Measurements from ENCODE around the gene MKI67.
"Not testable (repeated sequence)": the region's sequence is repeated elsewhere in the genome, so short reads cannot be mapped to it uniquely, and the experiment has no call there.

The MKI67 gene

GRCh38 chr10:128138429-128138828, 12.2 kb upstream of the MKI67 start:
- H3K36me3 Mint-ChIP-seq, H3K4me3 Mint-ChIP-seq, H3K9me3 Mint-ChIP-seq, H3K4me1 Mint-ChIP-seq, DNase-seq, H3K27ac Mint-ChIP-seq: not testable (repeated sequence)
- peaks cover 24% of the 10 kb centered on the region for H3K27me3 Mint-ChIP-seq
- CTCF ChIA-PET = interaction anchor here (1.3 kb wide), 1 partner anchor 60 kb away, joined by 3 read pairs; no protein-coding TSS in a partner anchor

GRCh38 chr10:128137877-128138276, 11.7 kb upstream of the MKI67 start:
- Mint-ChIP-seq H3K9me3 (no peaks in the 10 kb centered on the region), H3K4me3 (no peak overlapping the region), H3K27ac (no peak overlapping the region), H3K4me1 (peaks cover 5% of the 10 kb centered on the region), H3K36me3 (no peaks in the 10 kb centered on the region), H3K27me3 (peaks cover 24% of the 10 kb centered on the region)
- no peak for DNase-seq
- CTCF ChIA-PET = interaction anchor here (0.8 to 1.3 kb wide), 2 partner anchors 13 to 60 kb away, joined by 3 to 4 read pairs; no protein-coding TSS in a partner anchor

DNA sequence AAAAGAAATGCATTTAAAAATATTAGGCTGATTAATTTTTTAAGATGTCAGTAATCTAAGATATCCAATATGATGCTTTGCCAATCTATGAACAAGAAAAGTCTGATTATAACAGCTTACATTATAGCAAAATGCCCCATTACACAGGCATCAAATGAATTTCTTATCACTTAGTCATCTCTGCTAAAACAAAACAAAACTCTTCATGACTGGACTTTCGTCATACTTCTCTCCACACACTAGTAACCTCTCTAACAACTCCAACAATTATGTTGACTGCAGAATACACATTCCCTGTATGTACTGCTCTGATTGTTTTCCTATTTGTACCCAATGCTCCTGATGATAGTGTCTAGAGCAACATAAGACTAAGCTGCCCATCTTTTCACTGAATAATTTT, 3.8 kb upstream of the MKI67 start:
- no peak overlapping the region for H3K4me3 Mint-ChIP-seq
- peaks cover 13% of the 10 kb centered on the region for H3K4me1 Mint-ChIP-seq
- peaks cover 36% of the 10 kb centered on the region for H3K27me3 Mint-ChIP-seq
- CTCF ChIA-PET = interaction anchor here (0.8 kb wide), 1 partner anchor 94 kb away, joined by 3 read pairs; no protein-coding TSS in a partner anchor
- no peak overlapping the region for H3K27ac Mint-ChIP-seq
- peaks cover 6% of the 10 kb centered on the region for H3K36me3 Mint-ChIP-seq
- H3K9me3 Mint-ChIP-seq = no peaks in the 10 kb centered on the region
- no peak for DNase-seq

DNA sequence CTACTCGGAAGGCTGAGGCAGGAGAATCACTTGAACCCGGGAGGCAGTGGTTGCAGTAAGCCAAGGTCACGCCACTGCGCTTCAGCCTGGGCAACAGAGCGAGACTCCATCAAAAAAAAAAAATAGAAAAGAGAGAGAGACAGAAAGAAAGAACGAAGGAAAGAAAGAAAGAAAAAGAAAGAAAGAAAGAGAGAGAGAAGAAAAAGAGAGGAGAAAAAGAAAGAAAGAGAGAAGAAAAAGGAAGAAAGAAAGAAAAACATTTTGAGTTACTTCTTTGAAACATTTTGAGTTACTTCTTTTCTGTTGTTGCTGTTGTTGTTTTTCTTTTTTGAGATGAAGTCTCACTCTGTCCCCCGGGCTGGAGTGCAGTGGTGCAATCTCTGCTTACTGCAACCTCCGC, 2.4 kb upstream of the MKI67 start:
- peaks cover 27% of the 10 kb centered on the region for H3K4me1 Mint-ChIP-seq
- peaks cover 29% of the 10 kb centered on the region for H3K27me3 Mint-ChIP-seq
- H3K27ac Mint-ChIP-seq = no peak overlapping the region
- CTCF ChIA-PET = no interaction called here
- DNase-seq = no peak
- peaks cover 21% of the 10 kb centered on the region for H3K36me3 Mint-ChIP-seq
- no peaks in the 10 kb centered on the region for H3K9me3 Mint-ChIP-seq
- H3K4me3 Mint-ChIP-seq = no peak overlapping the region

DNA sequence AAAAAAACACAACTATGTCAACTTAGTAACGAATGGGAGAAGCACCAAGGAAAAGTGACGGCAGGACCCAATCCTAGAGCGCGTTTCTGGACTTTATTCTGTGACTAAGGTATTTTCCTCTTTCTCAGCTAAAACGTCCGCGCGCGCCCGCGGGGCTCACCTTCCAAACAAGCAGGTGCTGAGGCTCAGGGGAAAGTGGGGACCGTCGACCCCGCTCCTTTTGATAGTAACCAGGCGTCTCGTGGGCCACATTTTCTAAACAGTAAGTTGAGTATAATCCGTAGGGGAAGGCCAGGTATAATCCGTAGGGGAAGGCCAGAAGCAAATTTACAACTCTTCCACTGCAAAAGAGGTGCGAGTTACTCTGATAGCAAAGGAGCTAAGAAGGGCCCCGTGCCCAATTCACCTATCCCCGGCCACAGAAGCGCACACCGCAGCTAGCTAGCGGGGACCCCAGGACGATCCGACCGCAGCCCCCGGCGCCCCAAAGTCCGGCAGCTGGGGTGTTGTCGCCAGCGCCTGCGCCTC, 743 bp downstream of the MKI67 start:
- peaks cover 54% of the 10 kb centered on the region for H3K4me1 Mint-ChIP-seq

GRCh38 chr10:128124813-128125403, 1.3 kb downstream of the MKI67 start:
- CTCF ChIA-PET = interaction anchor here (1.2 to 1.9 kb wide), 3 partner anchors 14 to 25 kb away, joined by 3 to 5 read pairs (median 4); no protein-coding TSS in a partner anchor
- Mint-ChIP-seq H3K4me1 (peaks cover 59% of the 10 kb centered on the region), H3K4me3 (peak overlapping the region; percentile 97), H3K36me3 (peaks cover 47% of the 10 kb centered on the region), H3K27ac (peak overlapping the region; percentile 94), H3K9me3 (no peaks in the 10 kb centered on the region), H3K27me3 (peaks cover 15% of the 10 kb centered on the region)
- DNase-seq = no peak

More for the DNA sequence above, 743 bp downstream of the MKI67 start:
- no peaks in the 10 kb centered on the region for H3K9me3 Mint-ChIP-seq
- H3K27me3 Mint-ChIP-seq = peaks cover 15% of the 10 kb centered on the region
- H3K27ac Mint-ChIP-seq = peak overlapping the region; percentile 94
- CTCF ChIA-PET = interaction anchor here (0.8 to 1.2 kb wide), 2 partner anchors 24 to 29 kb away, joined by 3 to 4 read pairs; no protein-coding TSS in a partner anchor
- H3K4me3 Mint-ChIP-seq = peak overlapping the region; percentile 97
- peak; percentile 52 for DNase-seq
- H3K36me3 Mint-ChIP-seq = peaks cover 42% of the 10 kb centered on the region

DNA sequence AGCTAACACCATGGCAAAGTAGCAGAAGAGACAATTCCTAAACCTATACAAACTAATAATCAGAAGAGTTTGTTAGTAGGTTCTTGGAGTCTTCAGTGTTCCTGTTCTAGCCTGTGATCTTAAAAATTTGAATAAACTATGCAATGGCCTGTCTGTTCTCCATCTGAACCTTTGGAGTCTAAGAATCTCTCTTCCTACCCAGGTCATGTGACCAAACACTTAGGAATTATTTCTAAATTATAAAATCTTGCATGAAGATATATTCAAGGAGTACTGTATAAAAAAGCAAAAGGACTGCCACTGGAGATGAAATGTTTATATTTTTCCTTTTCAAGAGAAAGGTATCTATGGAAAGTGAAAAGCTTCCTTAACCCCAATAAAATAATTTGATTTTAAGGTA, 2.4 kb downstream of the MKI67 start:
- peaks cover 57% of the 10 kb centered on the region for H3K36me3 Mint-ChIP-seq
- peak overlapping the region; percentile 49 for H3K27ac Mint-ChIP-seq
- H3K9me3 Mint-ChIP-seq = no peaks in the 10 kb centered on the region
- peaks cover 69% of the 10 kb centered on the region for H3K4me1 Mint-ChIP-seq
- H3K27me3 Mint-ChIP-seq = peaks cover 11% of the 10 kb centered on the region
- CTCF ChIA-PET = interaction anchor here (1.2 to 1.9 kb wide), 4 partner anchors 13 to 32 kb away, joined by 3 to 5 read pairs (median 4); no protein-coding TSS in a partner anchor
- peak overlapping the region; percentile 97 for H3K4me3 Mint-ChIP-seq
- no peak for DNase-seq

DNA sequence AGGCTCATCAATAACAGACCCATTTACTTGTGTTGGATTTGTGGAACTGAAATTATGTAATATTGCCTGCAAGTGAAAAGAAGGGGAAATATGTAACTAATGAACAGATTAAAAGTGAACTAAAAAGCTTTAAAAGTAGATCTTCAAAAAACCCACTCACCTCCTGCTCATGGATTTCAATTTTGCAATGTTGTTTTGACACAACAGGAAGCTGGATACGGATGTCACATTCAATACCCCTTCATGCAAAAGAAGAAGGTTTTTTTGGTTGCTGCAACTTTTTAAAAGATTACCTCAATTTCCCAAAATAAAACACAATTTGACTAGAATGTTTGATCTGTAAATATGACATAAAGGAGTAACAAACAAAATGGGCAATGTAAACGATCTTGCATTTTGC, 3.3 kb downstream of the MKI67 start:
- no peaks in the 10 kb centered on the region for H3K9me3 Mint-ChIP-seq
- CTCF ChIA-PET = interaction anchor here (1.5 to 1.8 kb wide), 2 partner anchors 31 to 88 kb away, joined by 3 to 4 read pairs; no protein-coding TSS in a partner anchor
- peaks cover 62% of the 10 kb centered on the region for H3K36me3 Mint-ChIP-seq
- H3K4me1 Mint-ChIP-seq = peaks cover 73% of the 10 kb centered on the region
- H3K27me3 Mint-ChIP-seq = peaks cover 4% of the 10 kb centered on the region
- H3K27ac Mint-ChIP-seq = peak overlapping the region; percentile 86
- DNase-seq = no peak
- peak overlapping the region; percentile 97 for H3K4me3 Mint-ChIP-seq

DNA sequence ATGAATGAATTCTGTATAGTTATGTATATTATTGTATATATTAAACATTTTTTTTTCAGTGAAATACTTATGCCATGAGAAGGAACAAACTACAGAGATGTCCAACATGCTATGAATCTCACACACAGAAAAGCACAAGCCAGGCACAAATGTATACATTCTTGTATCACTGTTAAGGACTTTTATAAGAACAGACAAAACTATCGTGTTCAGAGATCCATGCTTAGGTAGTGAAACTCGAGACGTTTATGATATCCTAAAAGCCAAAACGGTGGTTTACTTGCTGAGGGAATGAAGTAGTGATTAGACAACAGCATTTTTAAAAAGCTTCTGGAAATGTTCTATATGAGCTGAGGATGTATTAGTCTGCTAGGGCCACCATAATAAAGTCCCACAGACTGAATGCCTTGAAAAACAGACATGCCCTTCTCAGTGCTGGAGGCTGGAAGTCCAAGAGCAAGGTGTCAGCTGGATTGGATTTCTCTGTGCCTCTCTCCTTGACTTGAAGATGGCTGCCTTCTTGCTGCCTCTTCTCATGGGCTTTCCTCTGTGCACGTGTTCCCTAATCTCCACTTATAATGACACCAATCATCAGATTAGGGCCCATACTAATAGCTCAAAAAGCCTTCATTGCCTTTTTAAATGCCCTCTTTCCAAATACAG, 4.3 kb downstream of the MKI67 start:
- CTCF ChIA-PET = interaction anchor here (0.7 to 1.8 kb wide), 2 partner anchors 29 to 87 kb away, joined by 4 read pairs; no protein-coding TSS in a partner anchor
- peaks cover 4% of the 10 kb centered on the region for H3K27me3 Mint-ChIP-seq
- no peaks in the 10 kb centered on the region for H3K9me3 Mint-ChIP-seq
- H3K36me3 Mint-ChIP-seq = peaks cover 69% of the 10 kb centered on the region
- peak overlapping the region; percentile 29 for H3K4me3 Mint-ChIP-seq
- no peak for DNase-seq
- peaks cover 65% of the 10 kb centered on the region for H3K4me1 Mint-ChIP-seq
- peak overlapping the region; percentile 56 for H3K27ac Mint-ChIP-seq

DNA sequence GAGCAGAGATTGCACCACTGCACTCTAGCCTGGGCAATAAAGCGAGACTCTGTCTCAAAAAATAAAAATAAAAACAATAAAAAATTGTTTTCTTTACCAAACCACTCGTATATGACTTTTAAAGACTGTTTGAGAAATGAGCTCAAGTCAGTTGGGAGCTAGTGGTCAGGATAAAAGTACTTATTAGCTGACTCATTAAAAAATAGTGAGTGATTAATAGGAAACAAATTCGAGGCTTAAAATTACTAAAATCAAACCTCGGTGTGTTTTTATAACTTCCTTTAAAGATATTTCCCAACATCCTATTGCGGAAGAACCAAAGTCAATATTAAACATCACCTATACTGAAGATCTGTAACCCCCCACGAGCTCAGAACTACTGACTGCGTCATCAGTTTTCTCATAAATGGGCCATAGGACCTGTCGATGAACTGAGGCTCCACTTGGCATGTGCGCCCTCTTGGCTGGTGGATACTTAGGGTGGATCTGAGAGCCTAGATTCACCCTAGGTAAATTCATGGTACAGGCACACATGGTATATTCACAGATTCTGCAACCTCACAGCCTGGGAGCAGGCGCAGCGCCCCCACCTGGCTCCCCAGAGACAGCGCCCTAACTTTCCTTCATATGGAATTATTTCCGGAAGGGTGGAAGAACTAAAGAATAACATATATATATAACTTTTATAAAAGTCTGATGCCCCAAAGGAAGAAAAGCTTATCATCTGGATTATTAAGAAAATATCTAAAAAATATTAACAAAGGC, 9.2 kb downstream of the MKI67 start:
- peaks cover 81% of the 10 kb centered on the region for H3K36me3 Mint-ChIP-seq

GRCh38 chr10:128116187-128116586, 10.0 kb downstream of the MKI67 start:
- peaks cover 33% of the 10 kb centered on the region for H3K4me1 Mint-ChIP-seq
- H3K27ac Mint-ChIP-seq = no peak overlapping the region
- H3K36me3 Mint-ChIP-seq = peaks cover 87% of the 10 kb centered on the region

More for the DNA sequence above, 9.2 kb downstream of the MKI67 start:
- H3K4me3 Mint-ChIP-seq = no peak overlapping the region
- CTCF ChIA-PET = interaction anchor here (1.0 to 2.3 kb wide), 6 partner anchors 9 to 82 kb away, joined by 3 to 10 read pairs (median 4); no protein-coding TSS in a partner anchor
- DNase-seq = no peak
- no peaks in the 10 kb centered on the region for H3K9me3 Mint-ChIP-seq
- no peaks in the 10 kb centered on the region for H3K27me3 Mint-ChIP-seq
- H3K4me1 Mint-ChIP-seq = peaks cover 37% of the 10 kb centered on the region
- H3K27ac Mint-ChIP-seq = no peak overlapping the region

DNA sequence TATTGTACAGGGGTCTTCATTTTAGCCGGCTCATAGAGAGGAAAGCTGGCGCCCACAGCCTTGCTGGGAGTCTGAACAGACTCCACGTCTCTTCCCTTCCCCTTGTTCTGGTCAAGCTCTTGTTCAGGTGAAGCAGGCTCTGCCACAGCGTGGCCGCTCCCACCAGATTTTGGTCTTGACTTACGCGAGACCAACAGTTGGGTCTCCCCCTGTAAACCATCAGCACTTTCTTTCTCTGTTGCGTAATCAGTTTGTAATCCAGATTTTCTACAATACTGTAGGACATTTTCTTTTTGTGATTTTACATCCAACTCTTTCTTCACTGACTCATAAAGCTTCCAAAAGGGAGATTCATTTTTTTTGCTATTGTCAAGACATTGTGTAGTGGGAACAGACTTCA, 10.9 kb downstream of the MKI67 start:
- peaks cover 25% of the 10 kb centered on the region for H3K4me1 Mint-ChIP-seq
- no peak overlapping the region for H3K4me3 Mint-ChIP-seq
- no peaks in the 10 kb centered on the region for H3K27me3 Mint-ChIP-seq
- DNase-seq = no peak
- CTCF ChIA-PET = interaction anchor here (0.7 to 2.3 kb wide), 6 partner anchors 9 to 35 kb away, joined by 3 to 10 read pairs (median 4); no protein-coding TSS in a partner anchor
- no peaks in the 10 kb centered on the region for H3K9me3 Mint-ChIP-seq
- H3K27ac Mint-ChIP-seq = no peak overlapping the region
- H3K36me3 Mint-ChIP-seq = peaks cover 86% of the 10 kb centered on the region

More at GRCh38 chr10:128116187-128116586, 10.0 kb downstream of the MKI67 start:
- H3K4me3 Mint-ChIP-seq = no peak overlapping the region
- CTCF ChIA-PET = interaction anchor here (0.7 to 2.3 kb wide), 8 partner anchors 8 to 81 kb away, joined by 3 to 10 read pairs (median 4); no protein-coding TSS in a partner anchor
- no peaks in the 10 kb centered on the region for H3K9me3 Mint-ChIP-seq
- no peak for DNase-seq
- H3K27me3 Mint-ChIP-seq = no peaks in the 10 kb centered on the region

DNA sequence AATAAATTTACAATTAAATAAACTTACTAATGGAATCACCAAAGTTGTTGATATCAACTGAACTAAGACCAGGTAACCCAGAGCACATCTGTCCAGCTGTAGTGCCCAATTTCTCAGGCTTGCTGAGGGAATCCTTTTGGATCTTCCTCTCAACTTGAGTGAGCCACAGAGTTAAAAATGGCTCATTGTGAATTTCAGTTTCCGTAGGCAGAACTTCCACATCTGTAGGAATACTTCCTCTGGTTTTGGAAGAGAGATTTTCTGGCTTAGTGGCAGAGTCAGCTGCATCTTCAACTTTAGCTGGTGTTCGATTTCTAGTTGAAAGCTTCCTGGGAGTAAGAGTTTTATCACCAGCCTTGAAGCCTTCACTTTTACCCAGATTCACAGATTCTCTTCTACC, 11.3 kb downstream of the MKI67 start:
- no peak overlapping the region for H3K27ac Mint-ChIP-seq
- peaks cover 85% of the 10 kb centered on the region for H3K36me3 Mint-ChIP-seq
- CTCF ChIA-PET = interaction anchor here (0.8 to 2.1 kb wide), 3 partner anchors 12 to 33 kb away, joined by 4 to 5 read pairs (median 4); no protein-coding TSS in a partner anchor
- H3K27me3 Mint-ChIP-seq = no peaks in the 10 kb centered on the region
- DNase-seq = no peak
- H3K4me1 Mint-ChIP-seq = peaks cover 20% of the 10 kb centered on the region
- H3K9me3 Mint-ChIP-seq = no peaks in the 10 kb centered on the region
- H3K4me3 Mint-ChIP-seq = no peak overlapping the region
